HCT116 (cell line): ENCODE data around the gene SNED1. TPM values are rescaled to one million over a fixed set of nuclear protein-coding genes. Genes with fewer than 3 reads are reported as not detected.

Experiments used
- ATAC-seq: fragments of 200-7000 bp; cut with Tn5 transposase; 2 replicates; pipeline ENCODE4 v1.9.1; 2020; ENCODE audit warnings: mild to moderate bottlenecking, moderate library complexity
- BruUV-seq: library from RNA; stranded (reverse); fragments of 400-500 nt; replicated peaks from 2 replicates; lab custom pipeline; 2021; lab: Mats Ljungman, UMichigan
- CTCF ChIA-PET: fragments of 300-600 bp; sonication (Branson Sonifier 250); formaldehyde crosslinking; loops from one replicate; lab custom pipeline; 2021; ENCODE audit warnings: antibody characterized with exemption; lab: Charles Lee
- POLR2A ChIA-PET: fragments of 300-600, 350-600 bp; sonication (Branson Sonifier 250); formaldehyde crosslinking; loops from one replicate; lab custom pipeline; 2021; ENCODE audit warnings: antibody characterized with exemption; lab: Charles Lee
- RAD21 ChIA-PET, 2 experiments: fragments of 300-600 bp; sonication (Branson Sonifier 250); formaldehyde crosslinking; loops; one replicate each; lab custom pipeline; 2023; ENCODE audit warnings: low total read pairs in 2 of 2; ENCODE audit not compliant: uncharacterized antibody in 2 of 2, unreplicated experiment in 2 of 2, low non-redundant PET in 1 of 2; lab: Charles Lee
- DNase-seq: peaks from one replicate; pipeline ENCODE4 v3.0.0-alpha.2; 2010; ENCODE audit warnings: low read depth, low spot score
- H2AFZ ChIP-seq: fragments of 200-600 bp; shearing (Covaris generic), sonication (generic); 2 replicates; pipeline ENCODE4 v1.6.1; 2017; ENCODE audit warnings: low read depth, mixed run types, mixed read lengths, antibody characterized with exemption, low read length; ENCODE audit not compliant: poor library complexity, severe bottlenecking
- H3K27ac ChIP-seq: 2 replicates; pipeline ENCODE4 v1.5.1; 2012; ENCODE audit warnings: low read depth, low read length
- H3K27me3 ChIP-seq: fragments of 200-600 bp; sonication (generic); 2 replicates; pipeline ENCODE4 v1.6.1; 2016; ENCODE audit warnings: mixed run types, low read length, mixed read lengths; ENCODE audit not compliant: insufficient read depth
- H3K36me3 ChIP-seq, 2 experiments: fragments of 200-500 bp in 1 of 2; fragments of 200-600 bp in 1 of 2; sonication (Bioruptor generic) in 1 of 2; sonication (generic) in 1 of 2; 2 replicates each; pipeline versions ENCODE4 v1.5.1 to v1.6.1; 2014 to 2016; ENCODE audit warnings: low read length in 2 of 2, inconsistent platforms in 1 of 2, mixed read lengths in 1 of 2, mixed run types in 1 of 2; ENCODE audit not compliant: insufficient read depth in 2 of 2, control insufficient read depth in 1 of 2
- H3K4me1 ChIP-seq, 2 experiments: fragments of 200-600 bp in 1 of 2; sonication (generic) in 1 of 2; 2 replicates each; pipeline versions ENCODE4 v1.5.1 to v1.6.1; 2012 to 2017; ENCODE audit warnings: low read length in 2 of 2, inconsistent platforms in 1 of 2, mild to moderate bottlenecking in 1 of 2, mixed read lengths in 1 of 2, mixed run types in 1 of 2, moderate library complexity in 1 of 2; ENCODE audit not compliant: insufficient read depth in 2 of 2, control insufficient read depth in 1 of 2
- H3K4me2 ChIP-seq: fragments of 200-600 bp; sonication (generic); 2 replicates; pipeline ENCODE4 v1.6.1; 2017; ENCODE audit warnings: mixed run types, low read length, mixed read lengths
- H3K4me3 ChIP-seq, 2 experiments: fragments of 200-600 bp in 1 of 2; sonication (generic) in 1 of 2; replicated peaks in 1 of 2; 2 replicates each; pipeline ENCODE4 v1.5.1; 2011 to 2016; ENCODE audit warnings: low read length in 2 of 2, control low read depth in 1 of 2, low read depth in 1 of 2, mild to moderate bottlenecking in 1 of 2, mixed read lengths in 1 of 2, mixed run types in 1 of 2
- H3K79me2 ChIP-seq: fragments of 200-600 bp; sonication (generic); 2 replicates; pipeline ENCODE4 v1.6.1; 2017; ENCODE audit warnings: mild to moderate bottlenecking, mixed run types, low read length, moderate library complexity, mixed read lengths; ENCODE audit not compliant: insufficient read depth
- H3K9ac ChIP-seq: fragments of 200-600 bp; sonication (generic); 2 replicates; pipeline ENCODE4 v1.6.1; 2016; ENCODE audit warnings: low read length, mixed read lengths
- H3K9me2 ChIP-seq: fragments of 200-600 bp; sonication (generic), shearing (Covaris generic); 2 replicates; pipeline ENCODE4 v1.6.1; 2017; ENCODE audit warnings: mixed run types, mild to moderate bottlenecking, moderate library complexity; ENCODE audit not compliant: insufficient read depth
- H3K9me3 ChIP-seq, 2 experiments: fragments of 200-500 bp in 1 of 2; fragments of 200-600 bp in 1 of 2; sonication (Bioruptor generic) in 1 of 2; sonication (generic) in 1 of 2; 2 replicates each; pipeline ENCODE4 v1.6.1; 2014 to 2017; ENCODE audit warnings: low read length in 2 of 2, mixed read lengths in 2 of 2, inconsistent platforms in 1 of 2, low read depth in 1 of 2, mild to moderate bottlenecking in 1 of 2, mixed run types in 1 of 2, moderate library complexity in 1 of 2; ENCODE audit not compliant: control insufficient read depth in 1 of 2, insufficient read depth in 1 of 2
- H4K20me1 ChIP-seq: fragments of 200-600 bp; sonication (generic), shearing (Covaris generic); 2 replicates; pipeline ENCODE4 v1.6.1; 2017; ENCODE audit warnings: mixed run types, mild to moderate bottlenecking, moderate library complexity; ENCODE audit not compliant: insufficient read depth
- ATF3 ChIP-seq: IDR thresholded peaks from 2 replicates; pipeline ENCODE4 v1.6.1; 2012
- CTCF ChIP-seq, 3 experiments: fragments of 200-600 bp in 1 of 3; sonication (generic) in 1 of 3; IDR thresholded peaks in 2 of 3; conservative IDR thresholded peaks in 1 of 3; 2 replicates each; pipeline ENCODE4 v1.5.1; 2012 to 2017; ENCODE audit warnings: low read depth in 2 of 3, low read length in 2 of 3, antibody characterized with exemption in 1 of 3, borderline replicate concordance in 1 of 3, control low read depth in 1 of 3, mild to moderate bottlenecking in 1 of 3, mixed read lengths in 1 of 3, mixed run types in 1 of 3, moderate library complexity in 1 of 3; ENCODE audit not compliant: insufficient read depth in 1 of 3
- EZH2phosphoT487 ChIP-seq: fragments of 200-600 bp; IDR thresholded peaks from 2 replicates; pipeline ENCODE4 v1.6.1; 2018; ENCODE audit warnings: antibody characterized with exemption, borderline replicate concordance
- FOSL1 ChIP-seq: IDR thresholded peaks from 2 replicates; pipeline ENCODE4 v1.6.1; 2012; ENCODE audit warnings: low read depth
- SP1 ChIP-seq: IDR thresholded peaks from 2 replicates; pipeline ENCODE4 v1.6.1; 2012; ENCODE audit warnings: low read depth
- YY1 ChIP-seq: IDR thresholded peaks from 2 replicates; pipeline ENCODE4 v1.6.1; 2011; ENCODE audit warnings: low read length, low read depth, moderate library complexity, mild to moderate bottlenecking; ENCODE audit not compliant: insufficient replicate concordance; ENCODE audit errors: extremely low read depth
- ZFX ChIP-seq: fragments of 450-650 bp; IDR thresholded peaks from 2 replicates; pipeline ENCODE4 v1.6.1; 2017
- intact Hi-C: fragments of 100-400 bp; cut with micrococcal nuclease; formaldehyde crosslinking; loops from 2 replicates; pipeline ENCODE4 v1.10.0; 2022
- total RNA-seq: library from RNA; stranded (reverse); gene quantifications from one replicate; pipeline ENCODE4 v1.2.1, GENCODE V29; 2021; ENCODE audit not compliant: unreplicated experiment

SNED1 gene
- total RNA-seq, 1 experiment from 2014 or later: 9.6 TPM

- ATAC-seq (no peak), DNase-seq (no peak)
- Histone ChIP-seq H3K9me2 (no peaks in the 10 kb centered on the region), H4K20me1 (no peaks in the 10 kb centered on the region), H3K4me1 (no peaks in the 10 kb centered on the region), H2AFZ (no peak overlapping the region), H3K9me3 (no peaks in the 10 kb centered on the region), H3K4me2 (no peak overlapping the region), H3K36me3 (peaks cover 3 to 4% of the 10 kb centered on the region in 2 experiments; a peak in 3 of 4 replicates), H3K4me3 (no peak overlapping the region), H3K79me2 (peaks cover 11% of the 10 kb centered on the region; the same call in 1 of the 2 replicates), H3K27me3 (no peaks in the 10 kb centered on the region), H3K9ac (no peak overlapping the region), H3K27ac (no peak overlapping the region)
- BruUV-seq: no TSS peak
- CTCF ChIA-PET: no interaction called here
- RAD21 ChIA-PET: no interaction called here
- intact Hi-C loops: no loop called here
- POLR2A ChIA-PET: no interaction called here
- TF ChIP-seq YY1: no peak
- no peak for TF ChIP-seq ATF3
- TF ChIP-seq SP1: no peak
- TF ChIP-seq FOSL1: no peak
- no peak for TF ChIP-seq ZFX
- no peak for TF ChIP-seq CTCF (IDR thresholded peaks at IDR 0.05 in 2 of 3, conservative IDR thresholded peaks at IDR 0.05 in 1 of 3; ENCODE audit: borderline replicate concordance in 1 of 3, insufficient read depth in 1 of 3, low read depth in 2 of 3, low read length in 2 of 3)
- no peak for TF ChIP-seq EZH2phosphoT487
These were observed 141.4 kb downstream of the SNED1 start for GRCh38 chr2:241139531-241140444.
